Heart left ventricle (tissue), 13 donors: Measurements from ENCODE around the gene RFC2.

ENCODE experiments used
- CTCF ChIP-seq, 12 donors: fragments of 200-600 bp; sonication (generic) in 4 of 12; IDR thresholded peaks; one replicate each; pipeline versions ENCODE4 v1.5.0 to v1.8.0; 2018 to 2022; ENCODE audit warnings: antibody characterized with exemption in 12 of 12, mild to moderate bottlenecking in 5 of 12
- POLR2A ChIP-seq, 2 donors: fragments of 450-650 bp; IDR thresholded peaks; one replicate each; pipeline ENCODE4 v1.6.1; 2017; ENCODE audit warnings: antibody characterized with exemption in 2 of 2, mild to moderate bottlenecking in 2 of 2, moderate library complexity in 2 of 2
- donor health status: ischemic (EF 13 %, LVEDD 7.1; RV severe dilation, severe dysfunction).
- donor health status: DM: no; HTN: yes; CAD: no.
- donor health status: DM: no; HTN: no; CAD: no.
- donor health status: ischemic (EF 25% LVEDD 6.9; RV normal size, moderate dysfunction).
- donor health status: ischemic (EF 25% LVEDD 5.7; RV mildly dilated, moderate dysfunction).
- donor health status: ischemic (EF 35%, LVEDD 5.7; RV mildly dilated, moderate dysfunction).
- donor health status: nonischemic (EF 11% LVEDD 7.7; RV severe dilation, severe dysfunction).
- donor health status: DM: yes; HTN: yes; CAD: no.
- donor health status: PGD.
- donor health status: ischemic (EF 29% LVEDD 5.4; RV normal size, mild dysfunction).
- donor health status: nonischemic (EF 23%, LVEDD 6.1; RV moderate dilation, normal function).

DNA sequence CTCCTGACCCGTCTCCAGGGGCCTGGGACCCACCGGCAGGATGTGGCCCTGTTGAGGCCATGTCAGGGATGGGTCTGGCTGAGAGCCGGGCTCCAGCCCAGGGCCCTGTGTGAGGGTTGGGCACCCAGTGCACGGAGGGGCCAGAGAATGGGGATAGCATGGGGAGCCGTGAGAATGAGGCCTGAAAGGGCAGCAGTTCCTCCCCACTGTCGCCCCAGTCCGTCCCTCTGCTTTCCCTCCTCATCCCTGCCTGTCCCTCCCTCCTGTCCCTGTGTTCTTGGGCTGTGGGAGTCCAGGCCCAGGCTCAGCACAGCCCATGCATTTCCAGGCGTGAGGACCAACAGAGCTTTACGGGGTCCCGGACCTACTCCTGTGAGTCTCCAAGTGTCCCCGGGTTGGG is 34.8 kb downstream of the RFC2 start:
- no peak for TF ChIP-seq CTCF (IDR thresholded peaks at IDR 0.05)
- no peak for TF ChIP-seq POLR2A (IDR thresholded peaks at IDR 0.05)
